SK-N-SH (cell line): ENCODE data around the gene SENP8. TPM values are rescaled to one million over a fixed set of nuclear protein-coding genes. Genes with fewer than 3 reads are reported as not detected.

ENCODE experiments used
- CTCF ChIA-PET: fragments of 300-600, 350-600 bp; formaldehyde crosslinking; extraction: SDS; loops from one replicate; lab custom pipeline; 2021; lab: Yijun Ruan, JAX
- POLR2A ChIA-PET: fragments of 350-600 bp; sonication (Branson Sonifier 250); formaldehyde crosslinking; extraction: SDS; loops from one replicate; lab custom pipeline; 2020; ENCODE audit warnings: antibody characterized with exemption, inconsistent platforms; lab: Yijun Ruan, JAX
- DNase-seq: peaks from one replicate; pipeline ENCODE4 v3.0.0; 2012
- H2AFZ ChIP-seq: fragments of 200-600 bp; sonication (generic); 2 replicates; pipeline ENCODE4 v1.8.1; 2016; ENCODE audit warnings: antibody characterized with exemption, mild to moderate bottlenecking, low read depth
- H3F3A ChIP-seq: fragments of 200-600 bp; sonication (generic); replicated peaks from 2 replicates; pipeline ENCODE3; 2016; ENCODE audit warnings: antibody characterized with exemption, mild to moderate bottlenecking; ENCODE audit not compliant: insufficient read depth
- H3K27ac ChIP-seq, 2 experiments: fragments of 200-500 bp in 1 of 2; fragments of 200-600 bp in 1 of 2; sonication (Bioruptor generic) in 1 of 2; sonication (generic), shearing (Covaris generic) in 1 of 2; 2 replicates each; pipeline versions ENCODE4 v1.5.1 to v1.6.1; 2014 to 2016; ENCODE audit warnings: low read depth in 2 of 2, inconsistent platforms in 1 of 2, low read length in 1 of 2, mild to moderate bottlenecking in 1 of 2, mixed read lengths in 1 of 2
- H3K27me3 ChIP-seq: fragments of 200-600 bp; sonication (generic), shearing (Covaris generic); 2 replicates; pipeline ENCODE4 v1.6.1; 2016; ENCODE audit warnings: mixed run types; ENCODE audit not compliant: insufficient read depth
- H3K36me3 ChIP-seq, 2 experiments: fragments of 200-500 bp in 1 of 2; fragments of 200-600 bp in 1 of 2; sonication (Bioruptor generic) in 1 of 2; sonication (generic) in 1 of 2; replicated peaks in 1 of 2; 2 replicates each; pipeline versions ENCODE3 to v1.5.1; 2014 to 2016; ENCODE audit warnings: low read length in 1 of 2, mild to moderate bottlenecking in 1 of 2; ENCODE audit not compliant: insufficient read depth in 2 of 2, control insufficient read depth in 1 of 2
- H3K4me1 ChIP-seq, 2 experiments: fragments of 200-500 bp in 1 of 2; fragments of 200-600 bp in 1 of 2; sonication (Bioruptor generic) in 1 of 2; sonication (generic), shearing (Covaris generic) in 1 of 2; 2 replicates each; pipeline versions ENCODE4 v1.5.1 to v1.6.1; 2014 to 2016; ENCODE audit warnings: low read depth in 1 of 2, low read length in 1 of 2, mixed run types in 1 of 2; ENCODE audit not compliant: insufficient read depth in 2 of 2, control insufficient read depth in 1 of 2
- H3K4me2 ChIP-seq: fragments of 200-600 bp; sonication (generic), shearing (Covaris generic); 2 replicates; pipeline ENCODE4 v1.6.1; 2017; ENCODE audit warnings: mixed run types
- H3K4me3 ChIP-seq, 2 experiments: fragments of 200-500 bp in 1 of 2; fragments of 200-600 bp in 1 of 2; sonication (Bioruptor generic) in 1 of 2; sonication (generic), shearing (Covaris generic) in 1 of 2; 2 replicates each; pipeline versions ENCODE4 v1.5.1 to v1.8.1; 2014 to 2016; ENCODE audit warnings: low read depth in 2 of 2, inconsistent platforms in 1 of 2, low read length in 1 of 2, mild to moderate bottlenecking in 1 of 2, mixed read lengths in 1 of 2, moderate library complexity in 1 of 2
- H3K79me2 ChIP-seq: fragments of 200-600 bp; sonication (generic); 2 replicates; pipeline ENCODE4 v1.8.1; 2017; ENCODE audit warnings: mild to moderate bottlenecking; ENCODE audit not compliant: insufficient read depth
- H3K9ac ChIP-seq: fragments of 200-600 bp; sonication (generic); 2 replicates; pipeline ENCODE4 v1.6.1; 2017; ENCODE audit warnings: mixed run types
- H3K9me2 ChIP-seq: fragments of 200-600 bp; sonication (generic); 2 replicates; pipeline ENCODE4 v1.6.1; 2017; ENCODE audit warnings: mixed run types
- H3K9me3 ChIP-seq: fragments of 200-600 bp; sonication (generic); 2 replicates; pipeline ENCODE4 v1.6.1; 2017; ENCODE audit warnings: mixed run types, mild to moderate bottlenecking, moderate library complexity
- H4K20me1 ChIP-seq: fragments of 200-600 bp; sonication (generic); 2 replicates; pipeline ENCODE4 v1.6.1; 2017; ENCODE audit warnings: mild to moderate bottlenecking, mixed run types; ENCODE audit not compliant: insufficient read depth
- FOSL2 ChIP-seq: IDR thresholded peaks from 2 replicates; pipeline ENCODE4 v1.4.0; 2012; ENCODE audit warnings: low read depth, mild to moderate bottlenecking, moderate library complexity, borderline replicate concordance
- FOXJ3 ChIP-seq: sonication (generic); formaldehyde crosslinking; IDR thresholded peaks from 2 replicates; pipeline ENCODE4 v1.5.1; 2020; ENCODE audit warnings: mild to moderate bottlenecking, missing genetic modification reagents
- FOXM1 ChIP-seq: IDR thresholded peaks from 2 replicates; pipeline ENCODE4 v1.4.0; 2012; ENCODE audit warnings: low read depth, mild to moderate bottlenecking
- GATA2 ChIP-seq: sonication (generic); formaldehyde crosslinking; IDR thresholded peaks from 2 replicates; pipeline ENCODE4 v1.5.0; 2020; ENCODE audit warnings: mild to moderate bottlenecking, missing genetic modification reagents
- MXI1 ChIP-seq: IDR thresholded peaks from 2 replicates; pipeline ENCODE4 v1.6.1; 2012; ENCODE audit warnings: mild to moderate bottlenecking, low read depth, low read length, improper control_type of control experiment
- NRF1 ChIP-seq: IDR thresholded peaks from 2 replicates; pipeline ENCODE4 v1.6.1; 2012; ENCODE audit warnings: low read depth, mild to moderate bottlenecking, low read length
- POLR2AphosphoS5 ChIP-seq: IDR thresholded peaks from 2 replicates; pipeline ENCODE4 v1.6.1; 2012; ENCODE audit warnings: low read depth, low read length
- RCOR1 ChIP-seq: fragments of 150-350 bp; IDR thresholded peaks from 2 replicates; pipeline ENCODE4 v1.6.1; 2017; ENCODE audit warnings: antibody characterized with exemption, low read length
- REST ChIP-seq: IDR thresholded peaks from 2 replicates; pipeline ENCODE4 v1.6.1; 2012; ENCODE audit warnings: mild to moderate bottlenecking, low read depth, low read length, moderate library complexity
- RFX5 ChIP-seq: IDR thresholded peaks from 2 replicates; pipeline ENCODE4 v1.6.1; 2012; ENCODE audit warnings: mild to moderate bottlenecking, improper control_type of control experiment, low read length
- RXRA ChIP-seq: IDR thresholded peaks from 2 replicates; pipeline ENCODE4 v1.4.0; 2012; ENCODE audit warnings: low read depth, mild to moderate bottlenecking, borderline replicate concordance
- SIN3A ChIP-seq: IDR thresholded peaks from 2 replicates; pipeline ENCODE4 v1.6.1; 2012; ENCODE audit warnings: low read depth, mild to moderate bottlenecking, low read length, moderate library complexity, borderline replicate concordance
- YY1 ChIP-seq: IDR thresholded peaks from 2 replicates; pipeline ENCODE4 v1.4.0; 2012; ENCODE audit warnings: low read depth, mild to moderate bottlenecking
- WGBS: methylation state at CpG from one replicate; pipeline ENCODE4 v1.1.6; 2017; ENCODE audit warnings: low lambda C conversion rate; 5-methylcytosine and 5-hydroxymethylcytosine counted together
- polyA plus RNA-seq, 3 experiments: library from polyadenylated mRNA; depleted of rRNA; stranded (reverse); fragments of >200 nt; gene quantifications; 2 replicates each; pipeline ENCODE4 v1.2.3, GENCODE V29; 2012
- TF ChIP-seq, protein P1 (sequence below): IDR thresholded peaks from 2 replicates; pipeline ENCODE4 v1.4.0; 2012; ENCODE audit warnings: low read depth, borderline replicate concordance

The SENP8 gene
- polyA plus RNA-seq, 1 of the 3 experiments (the other 2 are of a cell fraction), result 1.4 TPM

- H2AFZ ChIP-seq, result no peak overlapping the region
- H3K27ac ChIP-seq, result no peak overlapping the region
- ChIA-PET POLR2A (no interaction called here), CTCF (interaction anchor here (1.3 kb wide), 1 partner anchor 311 kb away, joined by 4 read pairs; no protein-coding TSS in a partner anchor)
- peaks cover 0 to 6% of the 10 kb centered on the region in 2 experiments; a peak in 3 of 4 replicates for H3K4me1 ChIP-seq
- H3K9me3 ChIP-seq, result no peaks in the 10 kb centered on the region
- DNase-seq, result no peak
- H3K36me3 ChIP-seq, result no peaks in the 10 kb centered on the region
- peaks cover 59% of the 10 kb centered on the region for H4K20me1 ChIP-seq
- WGBS, result 97% methylated on average over 2 of the region's 2 CpGs
- H3K4me2 ChIP-seq, result no peak overlapping the region
- TF ChIP-seq RCOR1 (no peak), RXRA (no peak), FOSL2 (no peak), FOXM1 (no peak), RFX5 (no peak), SIN3A (no peak), GATA2 (CRISPR knock-in tag) (no peak), POLR2AphosphoS5 (no peak), FOXJ3 (CRISPR knock-in tag) (no peak), YY1 (no peak), NRF1 (no peak), MXI1 (no peak), REST (no peak)
- TF ChIP-seq, protein P1, sequence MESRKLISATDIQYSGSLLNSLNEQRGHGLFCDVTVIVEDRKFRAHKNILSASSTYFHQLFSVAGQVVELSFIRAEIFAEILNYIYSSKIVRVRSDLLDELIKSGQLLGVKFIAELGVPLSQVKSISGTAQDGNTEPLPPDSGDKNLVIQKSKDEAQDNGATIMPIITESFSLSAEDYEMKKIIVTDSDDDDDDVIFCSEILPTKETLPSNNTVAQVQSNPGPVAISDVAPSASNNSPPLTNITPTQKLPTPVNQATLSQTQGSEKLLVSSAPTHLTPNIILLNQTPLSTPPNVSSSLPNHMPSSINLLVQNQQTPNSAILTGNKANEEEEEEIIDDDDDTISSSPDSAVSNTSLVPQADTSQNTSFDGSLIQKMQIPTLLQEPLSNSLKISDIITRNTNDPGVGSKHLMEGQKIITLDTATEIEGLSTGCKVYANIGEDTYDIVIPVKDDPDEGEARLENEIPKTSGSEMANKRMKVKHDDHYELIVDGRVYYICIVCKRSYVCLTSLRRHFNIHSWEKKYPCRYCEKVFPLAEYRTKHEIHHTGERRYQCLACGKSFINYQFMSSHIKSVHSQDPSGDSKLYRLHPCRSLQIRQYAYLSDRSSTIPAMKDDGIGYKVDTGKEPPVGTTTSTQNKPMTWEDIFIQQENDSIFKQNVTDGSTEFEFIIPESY, result no peak
- H3K4me3 ChIP-seq, result no peak overlapping the region
- H3K27me3 ChIP-seq, result no peaks in the 10 kb centered on the region
- no peaks in the 10 kb centered on the region for H3K9me2 ChIP-seq
- H3F3A ChIP-seq, result peaks cover 7% of the 10 kb centered on the region
- peaks cover 99% of the 10 kb centered on the region for H3K79me2 ChIP-seq
- H3K9ac ChIP-seq, result no peak overlapping the region
These were observed 6.1 kb upstream of the SENP8 start for GRCh38 chr15:72112116-72112515.
